Subcutaneous abdominal adipose tissue (tissue), 5 donors: ENCODE data around the gene NEDD1.

Experiments used
- H3K27ac ChIP-seq: one replicate; pipeline ENCODE4 v1.7.0; 2013; ENCODE audit warnings: low read depth, mild to moderate bottlenecking, inconsistent platforms, low read length, moderate library complexity
- H3K27me3 ChIP-seq, 5 donors: one replicate each; pipeline ENCODE4 v1.7.0; 2013; ENCODE audit warnings: low read length in 5 of 5, inconsistent platforms in 1 of 5; ENCODE audit not compliant: control insufficient read depth in 5 of 5, insufficient read depth in 4 of 5
- H3K36me3 ChIP-seq, 5 donors: one replicate each; pipeline ENCODE4 v1.7.0; 2013; ENCODE audit warnings: low read length in 5 of 5; ENCODE audit not compliant: control insufficient read depth in 5 of 5, insufficient read depth in 5 of 5
- H3K4me1 ChIP-seq, 5 donors: one replicate each; pipeline ENCODE4 v1.7.0; 2013; ENCODE audit warnings: low read length in 5 of 5, mild to moderate bottlenecking in 3 of 5, moderate library complexity in 1 of 5; ENCODE audit not compliant: control insufficient read depth in 5 of 5, insufficient read depth in 5 of 5
- H3K4me3 ChIP-seq, 5 donors: one replicate each; pipeline ENCODE4 v1.7.0; 2013; ENCODE audit warnings: low read length in 5 of 5, low read depth in 1 of 5
- H3K9ac ChIP-seq, 5 donors: one replicate each; pipeline ENCODE4 v1.7.0; 2013; ENCODE audit warnings: low read length in 5 of 5, mild to moderate bottlenecking in 4 of 5, moderate library complexity in 3 of 5
- H3K9me3 ChIP-seq, 5 donors: one replicate each; pipeline ENCODE4 v1.7.0; 2013; ENCODE audit warnings: low read length in 5 of 5; ENCODE audit not compliant: control insufficient read depth in 5 of 5
- donor health status: healthy.
- donor health status: healthy.
- donor health status: healthy.
- donor health status: healthy.
- donor health status: healthy.

Gene NEDD1

DNA sequence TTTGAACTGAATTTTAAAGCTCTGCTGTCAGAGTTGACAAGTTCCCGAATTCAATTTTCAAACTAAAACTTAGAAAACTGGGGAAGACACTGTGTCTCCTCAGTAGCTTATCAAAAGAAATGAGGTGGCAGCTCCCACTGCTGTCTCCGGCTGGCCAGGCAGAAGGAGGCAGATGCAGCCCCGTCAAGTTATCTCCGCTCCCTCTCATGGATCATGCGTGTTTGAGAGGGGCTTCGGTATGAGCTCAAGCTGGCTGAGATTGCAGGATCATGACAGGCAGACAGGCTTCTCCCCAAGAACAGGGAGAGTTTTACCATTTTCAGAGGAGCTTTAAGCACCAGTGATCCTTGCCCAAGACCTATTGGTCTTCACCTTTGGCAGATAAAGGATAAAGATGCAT lies 88.8 kb downstream of the NEDD1 start:
- Histone ChIP-seq H3K4me3 (no peak overlapping the region), H3K9ac (no peak overlapping the region), H3K27me3 (peaks cover 0 to 3% (median 0%) of the 10 kb centered on the region in 5 donors), H3K36me3 (no peaks in the 10 kb centered on the region), H3K4me1 (peaks cover 0 to 7% (median 0%) of the 10 kb centered on the region in 5 donors), H3K27ac (no peak overlapping the region), H3K9me3 (no peaks in the 10 kb centered on the region)

GRCh38 chr12:96997797-96998484 lies 90.9 kb downstream of the NEDD1 start:
- H3K9ac ChIP-seq: no peak overlapping the region

DNA sequence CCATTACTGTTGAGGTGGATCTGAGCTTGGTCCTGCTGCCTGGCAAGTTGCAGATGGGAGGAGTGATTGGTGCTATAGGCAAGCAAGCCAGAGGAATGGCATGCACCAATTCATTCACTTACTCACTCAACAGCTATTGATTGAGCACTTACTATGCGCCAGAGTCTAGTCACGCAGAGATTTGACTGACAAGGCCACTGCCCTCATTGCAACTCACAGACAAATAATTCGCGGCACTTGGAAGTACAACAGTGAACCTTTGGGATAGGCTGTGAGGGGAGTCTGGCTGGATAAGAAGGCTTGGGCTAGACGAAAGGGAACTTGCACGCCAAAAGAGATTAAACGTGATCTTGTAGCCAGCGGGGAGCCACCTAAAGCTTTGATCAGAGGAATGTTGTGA lies 96.2 kb downstream of the NEDD1 start:
- no peak overlapping the region for H3K9ac ChIP-seq
- no peaks in the 10 kb centered on the region for H3K4me1 ChIP-seq
- H3K27me3 ChIP-seq: peaks cover 0 to 4% (median 0%) of the 10 kb centered on the region in 5 donors
- no peak overlapping the region for H3K27ac ChIP-seq
- H3K4me3 ChIP-seq: no peak overlapping the region
- H3K9me3 ChIP-seq: no peaks in the 10 kb centered on the region
- H3K36me3 ChIP-seq: no peaks in the 10 kb centered on the region

More at GRCh38 chr12:96997797-96998484, 90.9 kb downstream of the NEDD1 start:
- Histone ChIP-seq H3K27me3 (peaks cover 0 to 2% (median 0%) of the 10 kb centered on the region in 5 donors), H3K9me3 (no peaks in the 10 kb centered on the region), H3K4me3 (no peak overlapping the region), H3K36me3 (no peaks in the 10 kb centered on the region), H3K4me1 (peaks cover 0 to 7% (median 0%) of the 10 kb centered on the region in 5 donors), H3K27ac (no peak overlapping the region)
